CD4-positive, alpha-beta T cell treated with Interleukin-4 for 1 hour (primary cell): ENCODE data around the gene OTOG.
A peak's percentile ranks its signal among the peaks of the same experiment; 100 is the strongest.

ENCODE experiments used
- DNase-seq, 2 donors: peaks; one replicate each; pipeline ENCODE4 v3.0.0-alpha.2; 2020 to 2022

OTOG gene

GRCh38 chr11:17563231-17563646 is 16.2 kb downstream of the OTOG start:
- peak in 1 of 2 donors; percentile 10 for DNase-seq

GRCh38 chr11:17563961-17564686 is 17.1 kb downstream of the OTOG start:
- peak in 1 of 2 donors; percentile 7 for DNase-seq

GRCh38 chr11:17564687-17565042 is 17.6 kb downstream of the OTOG start:
- peak in 1 of 2 donors; percentile 2 for DNase-seq

GRCh38 chr11:17568944-17569343 is 21.9 kb downstream of the OTOG start:
- peak in 1 of 2 donors; percentile 6 for DNase-seq

GRCh38 chr11:17570034-17570433 is 23.0 kb downstream of the OTOG start:
- no peak for DNase-seq

- peak in 1 of 2 donors; percentile 3 for DNase-seq
Observed at GRCh38 chr11:17571431-17572358, 24.6 kb downstream of the OTOG start.

- DNase-seq = peak in 1 of 2 donors; percentile 10
Observed at GRCh38 chr11:17572359-17572690, 25.3 kb downstream of the OTOG start.

- peak in 1 of 2 donors; percentile 2 for DNase-seq
Observed at GRCh38 chr11:17572791-17573460, 25.9 kb downstream of the OTOG start.

GRCh38 chr11:17573526-17573925 is 26.5 kb downstream of the OTOG start:
- peak in 1 of 2 donors; percentile 3 for DNase-seq

GRCh38 chr11:17574141-17575091 is 27.4 kb downstream of the OTOG start:
- peak in 1 of 2 donors; percentile 10 for DNase-seq

GRCh38 chr11:17575431-17576425 is 28.7 kb downstream of the OTOG start:
- DNase-seq = peak in 1 of 2 donors; percentile 8

- peak in 1 of 2 donors; percentile 10 for DNase-seq
Observed at GRCh38 chr11:17578296-17578695, 31.2 kb downstream of the OTOG start.

- peak in 1 of 2 donors; percentile 6 for DNase-seq
Observed at GRCh38 chr11:17578958-17579357, 31.9 kb downstream of the OTOG start.

- peak in 1 of 2 donors; percentile 7 for DNase-seq
Observed at GRCh38 chr11:17579451-17579850, 32.4 kb downstream of the OTOG start.

GRCh38 chr11:17580271-17580670 is 33.2 kb downstream of the OTOG start:
- DNase-seq = peak in 1 of 2 donors; percentile 8

GRCh38 chr11:17581036-17581731 is 34.1 kb downstream of the OTOG start:
- peak in 1 of 2 donors; percentile 1 for DNase-seq

GRCh38 chr11:17581732-17582053 is 34.6 kb downstream of the OTOG start:
- DNase-seq = no peak

- peak in 1 of 2 donors; percentile 10 for DNase-seq
Observed at GRCh38 chr11:17585911-17586695, 39.0 kb downstream of the OTOG start.

- DNase-seq = peak in 1 of 2 donors; percentile 1
Observed at GRCh38 chr11:17588166-17588565, 41.1 kb downstream of the OTOG start.
